B cell (primary cell): ENCODE results near the gene CRB3. TPM values are rescaled to one million over a fixed set of nuclear protein-coding genes. Genes with fewer than 3 reads are reported as not detected.

Source experiments
- ATAC-seq: fragments of 200-7000 bp; cut with Tn5 transposase; one replicate; pipeline ENCODE4 v1.10.0; 2021; ENCODE audit warnings: low read depth, mild to moderate bottlenecking, moderate number of reproducible peaks, moderate library complexity
- CTCF ChIA-PET: fragments of 350-600 bp; sonication (Branson Sonifier 250); formaldehyde crosslinking; loops from one replicate; lab custom pipeline; 2021; ENCODE audit warnings: antibody characterized with exemption, inconsistent platforms; lab: Charles Lee
- POLR2A ChIA-PET: fragments of 350-600 bp; sonication (Branson Sonifier 250); formaldehyde crosslinking; loops from one replicate; lab custom pipeline; 2021; ENCODE audit warnings: antibody characterized with exemption; lab: Charles Lee
- DNase-seq: peaks from one replicate; pipeline ENCODE4 v3.0.0; 2013
- H2AFZ ChIP-seq: 2 replicates; pipeline ENCODE4 v1.6.1; 2012; ENCODE audit warnings: mild to moderate bottlenecking, low read depth, low read length; ENCODE audit not compliant: insufficient read depth, poor library complexity, severe bottlenecking
- H3K27ac ChIP-seq, 2 donors: 1 replicate in 1 of 2; 2 replicates in 1 of 2; pipeline ENCODE4 v1.5.1; 2012 to 2013; ENCODE audit warnings: low read length in 2 of 2, mild to moderate bottlenecking in 2 of 2, moderate library complexity in 1 of 2
- H3K27me3 ChIP-seq, 4 experiments: fragments of 200-600 bp in 1 of 4; sonication (generic) in 1 of 4; replicated peaks in 1 of 4; 1 replicate in 2 of 4; 2 replicates in 2 of 4; pipeline versions ENCODE4 v1.6.1 to v1.7.0; 2013 to 2016; ENCODE audit warnings: low read length in 3 of 4, mild to moderate bottlenecking in 2 of 4, mixed read lengths in 1 of 4, moderate library complexity in 1 of 4; ENCODE audit not compliant: insufficient read depth in 4 of 4, control insufficient read depth in 3 of 4; ENCODE audit errors: control extremely low read depth in 1 of 4
- H3K36me3 ChIP-seq, 2 experiments: replicated peaks in 1 of 2; 1 replicate in 1 of 2; 2 replicates in 1 of 2; pipeline versions ENCODE4 v1.6.1 to v1.7.1; 2013; ENCODE audit warnings: low read length in 1 of 2; ENCODE audit not compliant: insufficient read depth in 2 of 2, control insufficient read depth in 1 of 2; ENCODE audit errors: control extremely low read depth in 1 of 2, extremely low read depth in 1 of 2
- H3K4me1 ChIP-seq, 2 donors: fragments of 200-600 bp in 1 of 2; sonication (generic) in 1 of 2; 1 replicate in 1 of 2; 2 replicates in 1 of 2; pipeline versions ENCODE4 v1.5.1 to v1.6.1; 2013 to 2017; ENCODE audit warnings: low read length in 2 of 2; ENCODE audit not compliant: control insufficient read depth in 2 of 2, insufficient read depth in 2 of 2
- H3K4me2 ChIP-seq: replicated peaks from 2 replicates; pipeline ENCODE3; 2012; ENCODE audit warnings: mild to moderate bottlenecking, low read depth, low read length; ENCODE audit not compliant: poor library complexity, severe bottlenecking
- H3K4me3 ChIP-seq, 5 experiments: fragments of 200-600 bp in 1 of 5; sonication (generic) in 1 of 5; 1 replicate in 3 of 5; 2 replicates in 2 of 5; pipeline versions ENCODE4 v1.5.1 to v1.7.0; 2011 to 2016; ENCODE audit warnings: low read length in 4 of 5, mild to moderate bottlenecking in 4 of 5, low read depth in 2 of 5, control low read depth in 1 of 5, moderate library complexity in 1 of 5; ENCODE audit not compliant: insufficient read depth in 1 of 5; ENCODE audit errors: control extremely low read depth in 1 of 5, extremely low read depth in 1 of 5
- H3K79me2 ChIP-seq: fragments of 200-600 bp; sonication (generic); one replicate; pipeline ENCODE4 v1.6.0; 2016; ENCODE audit warnings: low read length; ENCODE audit not compliant: control insufficient read depth, insufficient read depth
- H3K9ac ChIP-seq: fragments of 200-600 bp; sonication (generic); 2 replicates; pipeline ENCODE4 v1.6.1; 2017; ENCODE audit warnings: mild to moderate bottlenecking, low read length, moderate library complexity
- H3K9me3 ChIP-seq, 3 donors: one replicate each; pipeline versions ENCODE4 v1.6.1 to v1.7.1; 2013; ENCODE audit warnings: low read length in 2 of 3; ENCODE audit not compliant: control insufficient read depth in 2 of 3, insufficient read depth in 1 of 3; ENCODE audit errors: control extremely low read depth in 1 of 3
- H4K20me1 ChIP-seq: 2 replicates; pipeline ENCODE4 v1.6.0; 2012; ENCODE audit warnings: mild to moderate bottlenecking, low read length; ENCODE audit not compliant: insufficient read depth, control insufficient read depth, poor library complexity, severe bottlenecking
- H3K27ac Mint-ChIP-seq: one replicate; pipeline ENCODE4 v1.8.0; 2021; ENCODE audit warnings: mixed read lengths
- H3K27me3 Mint-ChIP-seq: one replicate; pipeline ENCODE4 v1.8.0; 2021; ENCODE audit warnings: mixed read lengths
- H3K4me1 Mint-ChIP-seq: one replicate; pipeline ENCODE4 v1.8.0; 2021; ENCODE audit warnings: mixed read lengths
- H3K4me3 Mint-ChIP-seq: one replicate; pipeline ENCODE4 v1.8.0; 2021; ENCODE audit warnings: mixed read lengths
- H3K9me3 Mint-ChIP-seq: one replicate; pipeline ENCODE4 v1.8.0; 2022; ENCODE audit warnings: mixed read lengths; ENCODE audit not compliant: insufficient read depth
- CTCF ChIP-seq: fragments of 200-600 bp; IDR thresholded peaks from one replicate; pipeline ENCODE4 v1.8.0; 2022; ENCODE audit warnings: antibody characterized with exemption, mild to moderate bottlenecking
- EZH2 ChIP-seq: IDR thresholded peaks from 2 replicates; pipeline ENCODE4 v1.6.1; 2012; ENCODE audit warnings: borderline replicate concordance, low read depth, mild to moderate bottlenecking, moderate library complexity, low read length; ENCODE audit not compliant: insufficient read depth, poor library complexity, severe bottlenecking
- WGBS: methylation state at CpG from one replicate; pipeline ENCODE4 v1.1.5; 2013; ENCODE audit warnings: missing lambda C conversion rate; ENCODE audit not compliant: insufficient coverage; 5-methylcytosine and 5-hydroxymethylcytosine counted together
- intact Hi-C: fragments of 100-400 bp; cut with micrococcal nuclease; formaldehyde crosslinking; loops from one replicate; pipeline ENCODE4 v1.10.0; 2022
- polyA plus RNA-seq: library from polyadenylated mRNA; depleted of rRNA; stranded (reverse); fragments of >200 nt; gene quantifications from 2 replicates; pipeline ENCODE4 v1.2.3, GENCODE V29; 2012
- total RNA-seq, 2 donors: library from RNA; stranded (reverse); fragments of 120-200 nt in 1 of 2; gene quantifications; 1 replicate in 1 of 2; 2 replicates in 1 of 2; pipeline versions ENCODE4 v1.2.3 to v1.2.4, GENCODE V29; 2013 to 2022

Gene CRB3
- total and polyA plus RNA-seq, 2 donors (not counting 1 experiment from before 2014, with no cell fraction given) = 2.1 to 3.6 TPM

- POLR2A ChIA-PET = no interaction called here
- Histone ChIP-seq H3K4me2 (no peak overlapping the region), H3K36me3 (no peaks in the 10 kb centered on the region), H3K4me1 (peaks cover 7 to 17% of the 10 kb centered on the region in 2 donors), H3K27ac (no peak overlapping the region), H3K79me2 (no peaks in the 10 kb centered on the region), H3K9me3 (peaks cover 0 to 19% (median 0%) of the 10 kb centered on the region in 3 donors), H2AFZ (peak overlapping the region; percentile 74), H3K9ac (no peak overlapping the region), H3K4me3 (no peak overlapping the region), H3K27me3 (no peaks in the 10 kb centered on the region), H4K20me1 (no peaks in the 10 kb centered on the region)
- CTCF ChIA-PET = no interaction called here
- ATAC-seq = no peak
- intact Hi-C loops = no loop called here
- TF ChIP-seq CTCF (no peak), EZH2 (no peak)
- DNase-seq = peak; percentile 21
- peaks cover 9% of the 10 kb centered on the region for H3K4me1 Mint-ChIP-seq
- no peaks in the 10 kb centered on the region for H3K9me3 Mint-ChIP-seq
- WGBS = 64% methylated on average over 18 of the region's 20 CpGs
- no peaks in the 10 kb centered on the region for H3K27me3 Mint-ChIP-seq
- no peak overlapping the region for H3K27ac Mint-ChIP-seq
- no peak overlapping the region for H3K4me3 Mint-ChIP-seq
Measured at GRCh38 chr19:6429419-6430221, 34.5 kb upstream of the CRB3 start.

- TF ChIP-seq EZH2 (no peak), CTCF (no peak)
- 97% methylated on average over 11 of the region's 11 CpGs for WGBS
- ATAC-seq (no peak), DNase-seq (no peak)
- no peak overlapping the region for H3K4me3 Mint-ChIP-seq
- H3K9me3 Mint-ChIP-seq = no peaks in the 10 kb centered on the region
- Histone ChIP-seq H3K27me3 (no peaks in the 10 kb centered on the region), H3K79me2 (no peaks in the 10 kb centered on the region), H3K27ac (no peak overlapping the region), H3K4me1 (peaks cover 0 to 5% of the 10 kb centered on the region in 2 donors), H4K20me1 (no peaks in the 10 kb centered on the region), H3K4me2 (no peak overlapping the region), H2AFZ (no peak overlapping the region), H3K4me3 (no peak overlapping the region), H3K36me3 (no peaks in the 10 kb centered on the region), H3K9me3 (peaks cover 0 to 6% (median 0%) of the 10 kb centered on the region in 3 donors), H3K9ac (no peak overlapping the region)
- no peaks in the 10 kb centered on the region for H3K4me1 Mint-ChIP-seq
- intact Hi-C loops = no loop called here
- ChIA-PET CTCF (interaction anchor here (0.7 kb wide), 1 partner anchor 176 kb away, joined by 3 read pairs; no protein-coding TSS in a partner anchor), POLR2A (no interaction called here)
- no peak overlapping the region for H3K27ac Mint-ChIP-seq
- no peaks in the 10 kb centered on the region for H3K27me3 Mint-ChIP-seq
Measured at GRCh38 chr19:6431891-6432290, 32.2 kb upstream of the CRB3 start.
